ENCODE results near the gene SELE.

- no peak for TF ChIP-seq JUN (CRISPR knock-in tag; IDR thresholded peaks at IDR 0.05)
- TF ChIP-seq, protein P1, sequence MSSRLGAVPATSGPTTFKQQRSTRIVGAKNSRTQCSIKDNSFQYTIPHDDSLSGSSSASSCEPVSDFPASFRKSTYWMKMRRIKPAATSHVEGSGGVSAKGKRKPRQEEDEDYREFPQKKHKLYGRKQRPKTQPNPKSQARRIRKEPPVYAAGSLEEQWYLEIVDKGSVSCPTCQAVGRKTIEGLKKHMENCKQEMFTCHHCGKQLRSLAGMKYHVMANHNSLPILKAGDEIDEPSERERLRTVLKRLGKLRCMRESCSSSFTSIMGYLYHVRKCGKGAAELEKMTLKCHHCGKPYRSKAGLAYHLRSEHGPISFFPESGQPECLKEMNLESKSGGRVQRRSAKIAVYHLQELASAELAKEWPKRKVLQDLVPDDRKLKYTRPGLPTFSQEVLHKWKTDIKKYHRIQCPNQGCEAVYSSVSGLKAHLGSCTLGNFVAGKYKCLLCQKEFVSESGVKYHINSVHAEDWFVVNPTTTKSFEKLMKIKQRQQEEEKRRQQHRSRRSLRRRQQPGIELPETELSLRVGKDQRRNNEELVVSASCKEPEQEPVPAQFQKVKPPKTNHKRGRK (CRISPR knock-in tag; IDR thresholded peaks at IDR 0.05; ENCODE audit: borderline replicate concordance) = no peak
- TF ChIP-seq ATF6 (CRISPR knock-in tag; IDR thresholded peaks at IDR 0.05) = no peak
- TF ChIP-seq SP1 (CRISPR knock-in tag; conservative IDR thresholded peaks at IDR 0.05) = no peak
- no peak for TF ChIP-seq ZNF232 (CRISPR knock-in tag; IDR thresholded peaks at IDR 0.05)
- TF ChIP-seq, protein P2, sequence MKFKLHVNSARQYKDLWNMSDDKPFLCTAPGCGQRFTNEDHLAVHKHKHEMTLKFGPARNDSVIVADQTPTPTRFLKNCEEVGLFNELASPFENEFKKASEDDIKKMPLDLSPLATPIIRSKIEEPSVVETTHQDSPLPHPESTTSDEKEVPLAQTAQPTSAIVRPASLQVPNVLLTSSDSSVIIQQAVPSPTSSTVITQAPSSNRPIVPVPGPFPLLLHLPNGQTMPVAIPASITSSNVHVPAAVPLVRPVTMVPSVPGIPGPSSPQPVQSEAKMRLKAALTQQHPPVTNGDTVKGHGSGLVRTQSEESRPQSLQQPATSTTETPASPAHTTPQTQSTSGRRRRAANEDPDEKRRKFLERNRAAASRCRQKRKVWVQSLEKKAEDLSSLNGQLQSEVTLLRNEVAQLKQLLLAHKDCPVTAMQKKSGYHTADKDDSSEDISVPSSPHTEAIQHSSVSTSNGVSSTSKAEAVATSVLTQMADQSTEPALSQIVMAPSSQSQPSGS (CRISPR knock-in tag; IDR thresholded peaks at IDR 0.05; ENCODE audit: borderline replicate concordance, low read depth) = no peak
- no peak for TF ChIP-seq CTCF (IDR thresholded peaks at IDR 0.05)
- TF ChIP-seq PRDM15 (CRISPR knock-in tag; IDR thresholded peaks at IDR 0.05) = no peak
- no peak for TF ChIP-seq KAT7 (CRISPR knock-in tag; IDR thresholded peaks at IDR 0.05; ENCODE audit: borderline replicate concordance)
- no peak for TF ChIP-seq ESRRA (CRISPR knock-in tag; IDR thresholded peaks at IDR 0.05; ENCODE audit: borderline replicate concordance)
Measured at GRCh38 chr1:169697755-169698154, 36.1 kb downstream of the SELE start.
